Coronary artery (tissue), 2 donors: ENCODE data around the gene MB21D2.
A peak's percentile ranks its signal among the peaks of the same experiment; 100 is the strongest.

Source experiments
- DNase-seq: peaks from one replicate; pipeline ENCODE4 v3.0.0-alpha.2; 2017; ENCODE audit warnings: low spot score
- H3K27ac ChIP-seq, 2 donors: fragments of 200-600 bp; sonication (generic); one replicate each; pipeline ENCODE4 v1.5.1; 2016 to 2019
- H3K4me3 ChIP-seq: fragments of 200-600 bp; sonication (generic); 2 replicates; pipeline ENCODE4 v1.5.1; 2016; ENCODE audit warnings: mild to moderate bottlenecking, moderate library complexity
- CTCF ChIP-seq: fragments of 200-600 bp; sonication (generic); IDR thresholded peaks from one replicate; pipeline ENCODE4 v1.5.1; 2019; ENCODE audit warnings: antibody characterized with exemption

Gene MB21D2

GRCh38 chr3:192875971-192876565 is 41.6 kb downstream of the MB21D2 start:
- Histone ChIP-seq H3K4me3 (no peak overlapping the region), H3K27ac (no peak overlapping the region)
- no peak for TF ChIP-seq CTCF
- no peak for DNase-seq

GRCh38 chr3:192870822-192871221 is 46.8 kb downstream of the MB21D2 start:
- Histone ChIP-seq H3K4me3 (no peak overlapping the region), H3K27ac (no peak overlapping the region)
- DNase-seq: no peak
- TF ChIP-seq CTCF: no peak

GRCh38 chr3:192869131-192870031 is 48.3 kb downstream of the MB21D2 start:
- no peak overlapping the region for H3K4me3 ChIP-seq
- TF ChIP-seq CTCF: no peak
- peak overlapping the region; percentile 58 to 71 for H3K27ac ChIP-seq
- no peak for DNase-seq

GRCh38 chr3:192867645-192868044 is 50.0 kb downstream of the MB21D2 start:
- Histone ChIP-seq H3K27ac (peak overlapping the region; percentile 4 to 78), H3K4me3 (no peak overlapping the region)
- TF ChIP-seq CTCF: no peak
- no peak for DNase-seq

GRCh38 chr3:192866804-192867203 is 50.9 kb downstream of the MB21D2 start:
- H3K4me3 ChIP-seq: no peak overlapping the region
- DNase-seq: no peak
- TF ChIP-seq CTCF: no peak
- H3K27ac ChIP-seq: peak overlapping the region; percentile 4 to 78

- H3K27ac ChIP-seq: no peak overlapping the region
- TF ChIP-seq CTCF: no peak
- no peak for DNase-seq
- no peak overlapping the region for H3K4me3 ChIP-seq
These were observed 52.7 kb downstream of the MB21D2 start for GRCh38 chr3:192864941-192865340.

GRCh38 chr3:192863091-192863420 is 54.6 kb downstream of the MB21D2 start:
- Histone ChIP-seq H3K27ac (no peak overlapping the region), H3K4me3 (no peak overlapping the region)
- TF ChIP-seq CTCF: no peak
- no peak for DNase-seq
